Fibroblast of lung (primary cell): ENCODE data around the gene ISOC2. TPM values are rescaled to one million over a fixed set of nuclear protein-coding genes. Genes with fewer than 3 reads are reported as not detected.
A peak's percentile ranks its signal among the peaks of the same experiment; 100 is the strongest.

Experiments used
- DNase-seq, 2 donors: peaks; one replicate each; pipeline versions ENCODE4 v3.0.0 to v3.0.0-alpha.2; 2010; ENCODE audit warnings: low read depth in 2 of 2
- H2AFZ ChIP-seq: 2 replicates; pipeline ENCODE4 v1.5.1; 2012; ENCODE audit warnings: low read length, control low read depth, inconsistent platforms
- H3K27ac ChIP-seq: 2 replicates; pipeline ENCODE4 v1.5.1; 2011; ENCODE audit warnings: low read length, control low read depth; ENCODE audit not compliant: insufficient read depth
- H3K27me3 ChIP-seq: 2 replicates; pipeline ENCODE4 v1.5.1; 2011; ENCODE audit warnings: mild to moderate bottlenecking, low read length; ENCODE audit not compliant: control insufficient read depth, insufficient read depth
- H3K36me3 ChIP-seq: 2 replicates; pipeline ENCODE4 v1.5.1; 2011; ENCODE audit warnings: low read length; ENCODE audit not compliant: control insufficient read depth, insufficient read depth
- H3K4me1 ChIP-seq: 2 replicates; pipeline ENCODE4 v1.5.1; 2011; ENCODE audit warnings: low read length; ENCODE audit not compliant: control insufficient read depth, insufficient read depth; ENCODE audit errors: extremely low read depth
- H3K4me2 ChIP-seq: 2 replicates; pipeline ENCODE4 v1.5.1; 2011; ENCODE audit warnings: low read length, control low read depth; ENCODE audit not compliant: insufficient read depth; ENCODE audit errors: extremely low read depth
- H3K4me3 ChIP-seq, 4 experiments: fragments of 200-600 bp in 1 of 4; sonication (generic) in 1 of 4; replicated peaks in 1 of 4; 2 replicates each; pipeline ENCODE4 v1.5.1; 2011 to 2016; ENCODE audit warnings: low read length in 4 of 4, low read depth in 3 of 4, mild to moderate bottlenecking in 3 of 4, control low read depth in 2 of 4, inconsistent platforms in 1 of 4, mixed read lengths in 1 of 4; ENCODE audit not compliant: insufficient read depth in 1 of 4; ENCODE audit errors: control extremely low read depth in 1 of 4
- H3K79me2 ChIP-seq: 2 replicates; pipeline ENCODE4 v1.5.1; 2012; ENCODE audit warnings: mild to moderate bottlenecking, low read length, inconsistent platforms; ENCODE audit not compliant: control insufficient read depth, insufficient read depth
- H3K9ac ChIP-seq: 2 replicates; pipeline ENCODE4 v1.5.1; 2011; ENCODE audit warnings: mild to moderate bottlenecking, low read length, control low read depth; ENCODE audit not compliant: insufficient read depth
- H3K9me3 ChIP-seq: 2 replicates; pipeline ENCODE4 v1.5.1; 2012; ENCODE audit warnings: low read depth, low read length; ENCODE audit not compliant: control insufficient read depth, insufficient read depth
- H4K20me1 ChIP-seq: 2 replicates; pipeline ENCODE4 v1.5.1; 2011; ENCODE audit warnings: low read length; ENCODE audit not compliant: control insufficient read depth, insufficient read depth; ENCODE audit errors: extremely low read depth
- EZH2 ChIP-seq: IDR thresholded peaks from 2 replicates; pipeline ENCODE4 v1.5.1; 2012; ENCODE audit warnings: low read length, control low read depth, mild to moderate bottlenecking; ENCODE audit errors: missing control alignments
- polyA plus RNA-seq, 2 donors: library from polyadenylated mRNA; depleted of rRNA in 1 of 2; stranded (reverse) in 1 of 2; unstranded in 1 of 2; fragments of >200 nt; gene quantifications; 2 replicates each; pipeline ENCODE4 v1.2.1, GENCODE V29; 2011 to 2012; ENCODE audit warnings: missing spikeins in 1 of 2
- total RNA-seq: library from RNA; depleted of rRNA; stranded (reverse); fragments of >200 nt; gene quantifications from 2 replicates; pipeline ENCODE4 v1.2.1, GENCODE V29; 2014
- TF ChIP-seq, protein P1 (sequence below), 2 donors: IDR thresholded peaks in 1 of 2; conservative IDR thresholded peaks in 1 of 2; 1 replicate in 1 of 2; 2 replicates in 1 of 2; pipeline ENCODE4 v1.5.1; 2011 to 2012; ENCODE audit warnings: low read length in 2 of 2, control low read depth in 1 of 2, inconsistent platforms in 1 of 2, low read depth in 1 of 2, mild to moderate bottlenecking in 1 of 2

The ISOC2 gene
- total and polyA plus RNA-seq, 2 donors (not counting 1 experiment from before 2014, with no cell fraction given), result 24.8 to 35.5 TPM

- no peak overlapping the region for H3K9ac ChIP-seq
Measured at GRCh38 chr19:55489711-55490477, 28.5 kb upstream of the ISOC2 start.

DNA sequence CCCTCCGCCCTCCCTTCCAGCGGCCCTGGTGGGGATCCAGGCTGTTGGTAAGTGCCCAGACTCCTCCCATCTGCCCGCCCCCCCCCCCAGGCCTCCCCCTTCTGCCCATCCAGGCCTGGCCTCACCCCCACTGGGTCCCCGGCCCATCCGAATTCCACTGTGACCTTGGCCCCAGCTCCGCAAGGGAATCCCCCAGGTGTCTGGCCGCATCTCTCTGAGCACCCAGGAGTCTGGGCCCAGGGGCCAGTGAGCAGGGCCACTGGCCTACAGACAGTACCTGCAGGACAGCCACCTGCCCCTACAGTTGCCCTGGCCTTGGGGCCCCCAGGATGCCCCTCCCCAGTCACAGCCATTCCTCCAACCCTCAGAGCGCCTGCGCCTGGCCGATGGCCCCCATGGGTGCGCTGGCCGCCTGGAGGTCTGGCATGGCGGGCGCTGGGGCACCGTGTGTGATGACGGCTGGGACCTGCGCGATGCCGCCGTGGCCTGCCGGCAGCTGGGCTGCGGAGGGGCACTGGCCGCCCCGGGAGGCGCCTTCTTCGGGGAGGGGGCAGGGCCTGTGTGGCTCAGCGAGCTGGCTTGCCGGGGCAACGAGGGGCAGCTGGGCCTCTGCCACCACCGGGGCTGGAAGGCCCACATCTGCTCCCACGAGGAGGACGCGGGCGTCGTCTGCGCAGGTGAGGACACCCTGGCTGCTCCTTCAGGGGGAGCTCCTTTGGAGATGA, 27.7 kb upstream of the ISOC2 start:
- Histone ChIP-seq H3K4me3 (peak overlapping the region in 1 of 4 experiments; percentile 53), H4K20me1 (no peaks in the 10 kb centered on the region), H3K4me2 (peak overlapping the region; percentile 75), H3K79me2 (peaks cover 9% of the 10 kb centered on the region), H2AFZ (no peak overlapping the region), H3K36me3 (peaks cover 1% of the 10 kb centered on the region), H3K27me3 (no peaks in the 10 kb centered on the region), H3K9me3 (no peaks in the 10 kb centered on the region), H3K4me1 (peaks cover 50% of the 10 kb centered on the region), H3K9ac (no peak overlapping the region), H3K27ac (no peak overlapping the region)
- TF ChIP-seq, protein P1, sequence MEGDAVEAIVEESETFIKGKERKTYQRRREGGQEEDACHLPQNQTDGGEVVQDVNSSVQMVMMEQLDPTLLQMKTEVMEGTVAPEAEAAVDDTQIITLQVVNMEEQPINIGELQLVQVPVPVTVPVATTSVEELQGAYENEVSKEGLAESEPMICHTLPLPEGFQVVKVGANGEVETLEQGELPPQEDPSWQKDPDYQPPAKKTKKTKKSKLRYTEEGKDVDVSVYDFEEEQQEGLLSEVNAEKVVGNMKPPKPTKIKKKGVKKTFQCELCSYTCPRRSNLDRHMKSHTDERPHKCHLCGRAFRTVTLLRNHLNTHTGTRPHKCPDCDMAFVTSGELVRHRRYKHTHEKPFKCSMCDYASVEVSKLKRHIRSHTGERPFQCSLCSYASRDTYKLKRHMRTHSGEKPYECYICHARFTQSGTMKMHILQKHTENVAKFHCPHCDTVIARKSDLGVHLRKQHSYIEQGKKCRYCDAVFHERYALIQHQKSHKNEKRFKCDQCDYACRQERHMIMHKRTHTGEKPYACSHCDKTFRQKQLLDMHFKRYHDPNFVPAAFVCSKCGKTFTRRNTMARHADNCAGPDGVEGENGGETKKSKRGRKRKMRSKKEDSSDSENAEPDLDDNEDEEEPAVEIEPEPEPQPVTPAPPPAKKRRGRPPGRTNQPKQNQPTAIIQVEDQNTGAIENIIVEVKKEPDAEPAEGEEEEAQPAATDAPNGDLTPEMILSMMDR (conservative IDR thresholded peaks at IDR 0.05 in 1 of 2, IDR thresholded peaks at IDR 0.05 in 1 of 2; ENCODE audit: low read depth in 1 of 2, low read length in 2 of 2), result no peak
- no peak for TF ChIP-seq EZH2
- DNase-seq, result peak; percentile 19 to 49

More at GRCh38 chr19:55489711-55490477, 28.5 kb upstream of the ISOC2 start:
- peak overlapping the region; percentile 75 for H3K4me2 ChIP-seq
- H3K27ac ChIP-seq, result no peak overlapping the region
- H2AFZ ChIP-seq, result no peak overlapping the region
- H3K36me3 ChIP-seq, result peaks cover 1% of the 10 kb centered on the region
- TF ChIP-seq, protein P1 (conservative IDR thresholded peaks at IDR 0.05 in 1 of 2, IDR thresholded peaks at IDR 0.05 in 1 of 2; ENCODE audit: low read depth in 1 of 2, low read length in 2 of 2), result no peak
- no peak for TF ChIP-seq EZH2
- H3K9me3 ChIP-seq, result no peaks in the 10 kb centered on the region
- no peak for DNase-seq
- H3K27me3 ChIP-seq, result no peaks in the 10 kb centered on the region
- H3K79me2 ChIP-seq, result peaks cover 10% of the 10 kb centered on the region
- peak overlapping the region in 1 of 4 experiments; percentile 53 for H3K4me3 ChIP-seq
- H4K20me1 ChIP-seq, result no peaks in the 10 kb centered on the region
- H3K4me1 ChIP-seq, result peaks cover 47% of the 10 kb centered on the region

DNA sequence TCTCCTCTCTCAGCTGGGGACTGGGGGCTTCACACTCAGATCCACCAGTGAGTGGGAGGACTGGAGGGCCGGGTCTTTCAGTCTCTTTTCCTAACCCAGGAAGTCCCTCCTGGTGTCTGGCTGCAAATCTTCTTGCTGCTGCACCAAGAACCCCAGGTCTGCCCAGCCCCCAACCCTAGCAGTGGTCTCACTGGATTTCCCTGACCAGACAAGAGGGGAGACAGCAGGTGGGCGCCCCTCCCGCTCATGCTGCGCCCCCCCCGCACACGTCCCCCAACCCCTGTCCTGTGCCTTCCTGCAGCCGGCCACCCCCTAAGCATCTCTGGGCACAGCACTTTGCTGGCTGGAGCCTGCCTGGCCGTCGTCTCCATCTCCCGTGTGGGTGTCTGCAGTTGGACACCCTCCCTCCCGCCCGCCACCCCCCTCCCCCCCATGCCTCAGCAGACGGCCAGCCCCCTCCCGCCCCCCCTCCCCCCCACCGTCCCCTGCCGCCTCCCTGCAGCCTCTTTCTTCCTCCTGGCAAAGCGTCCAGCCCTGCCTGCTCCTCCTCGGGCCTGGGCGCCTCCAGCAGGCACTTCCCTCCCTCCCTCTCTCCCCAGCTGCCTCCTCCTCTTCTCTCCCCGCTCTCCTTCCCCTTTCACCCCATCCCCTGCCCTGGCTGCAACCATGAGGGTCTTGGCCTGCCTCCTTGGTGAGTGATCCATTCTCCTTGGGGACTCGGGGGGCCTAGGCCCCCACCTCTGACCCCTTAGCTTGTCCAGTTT, 26.7 kb upstream of the ISOC2 start, which contains the start of gene SSC5D:
SSC5D (plus strand) TSS at position 513 of the 764 bp plus-strand sequence; CDS start at position 667, 154 bp downstream.
- H3K9ac ChIP-seq, result peak within 1 kb of the TSS; percentile 91

More for the DNA sequence above, 26.7 kb upstream of the ISOC2 start, which contains the start of gene SSC5D:
- Histone ChIP-seq H3K4me2 (peak within 1 kb of the TSS; percentile 100), H3K79me2 (peaks cover 9% of the 10 kb centered on the region), H3K27me3 (no peaks in the 10 kb centered on the region), H3K9me3 (no peaks in the 10 kb centered on the region), H3K4me1 (peaks cover 47% of the 10 kb centered on the region), H3K4me3 (peak within 1 kb of the TSS; percentile 35 to 70 (median 45)), H4K20me1 (no peaks in the 10 kb centered on the region), H3K27ac (peak within 1 kb of the TSS; percentile 96), H3K36me3 (peaks cover 4% of the 10 kb centered on the region), H2AFZ (no peak within 1 kb of the TSS)
- no peak for TF ChIP-seq EZH2
- TF ChIP-seq, protein P1 (conservative IDR thresholded peaks at IDR 0.05 in 1 of 2, IDR thresholded peaks at IDR 0.05 in 1 of 2; ENCODE audit: low read depth in 1 of 2, low read length in 2 of 2), result no peak
- DNase-seq, result peak; percentile 65 to 71
